Islet precursor cell (in vitro differentiated cells): Measurements from ENCODE around the gene COMTD1.
A peak's percentile ranks its signal among the peaks of the same experiment; 100 is the strongest.
"Not testable (repeated sequence)": the region's sequence is repeated elsewhere in the genome, so short reads cannot be mapped to it uniquely, and the experiment has no call there.

ENCODE experiments used
- DNase-seq: peaks from one replicate; pipeline ENCODE4 v3.0.0-alpha.2; 2018

The COMTD1 gene

GRCh38 chr10:75189266-75190096 is 46.3 kb downstream of the COMTD1 start:
- DNase-seq: no peak

GRCh38 chr10:75188522-75188921 is 47.2 kb downstream of the COMTD1 start:
- DNase-seq: not testable (repeated sequence)

- DNase-seq: peak; percentile 77
These were observed 47.8 kb downstream of the COMTD1 start for GRCh38 chr10:75187961-75188426.

DNA sequence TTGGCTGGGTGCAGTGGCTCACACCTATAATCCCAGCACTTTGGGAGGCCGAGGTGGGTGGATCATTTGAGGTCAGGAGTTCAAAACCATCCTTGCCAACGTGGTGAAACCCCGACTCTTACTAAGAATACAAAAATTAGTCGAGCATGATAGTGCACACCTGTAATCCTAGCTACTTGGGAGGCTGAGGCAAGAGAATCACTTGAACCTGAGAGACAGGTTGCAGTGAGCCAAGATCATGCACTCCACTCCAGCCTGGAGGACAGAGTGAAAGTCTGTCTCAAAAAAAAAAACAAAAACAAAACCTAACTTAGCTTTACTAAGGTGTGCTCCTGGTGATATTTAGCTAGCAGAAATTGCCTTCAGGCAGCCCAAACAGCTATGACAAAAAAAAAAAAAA is 49.4 kb downstream of the COMTD1 start:
- DNase-seq: no peak
